K562 (cell line): ENCODE data around the gene SSBP2. TPM values are rescaled to one million over a fixed set of nuclear protein-coding genes. Genes with fewer than 3 reads are reported as not detected.
A peak's percentile ranks its signal among the peaks of the same experiment; 100 is the strongest.

Experiments
- ADNP ChIP-seq: fragments of 200-800 bp; sonication (Bioruptor generic); IDR thresholded peaks from 2 replicates; pipeline ENCODE4 v1.6.1; 2016; ENCODE audit warnings: missing genetic modification characterization, missing compliant biosample characterization
- FOXJ3 ChIP-seq: sonication (generic); formaldehyde crosslinking; IDR thresholded peaks from 2 replicates; pipeline ENCODE4 v1.4.0; 2020; ENCODE audit warnings: mild to moderate bottlenecking, missing genetic modification reagents
- FOXK2 ChIP-seq, 2 experiments: fragments of 450-650 bp; IDR thresholded peaks in 1 of 2; conservative IDR thresholded peaks in 1 of 2; 2 replicates each; pipeline ENCODE4 v1.6.1; 2016; ENCODE audit warnings: low read depth in 2 of 2, mild to moderate bottlenecking in 1 of 2
- GATAD2A ChIP-seq: fragments of 450-650 bp; IDR thresholded peaks from 2 replicates; pipeline ENCODE4 v1.6.1; 2017
- HDAC8 ChIP-seq: fragments of 450-650 bp; IDR thresholded peaks from 2 replicates; pipeline ENCODE4 v1.6.1; 2016; ENCODE audit warnings: mild to moderate bottlenecking, missing genetic modification characterization, moderate library complexity, missing compliant biosample characterization
- MYBL2 ChIP-seq, 2 experiments: fragments of 450-650 bp in 1 of 2; sonication (generic) in 1 of 2; formaldehyde crosslinking in 1 of 2; IDR thresholded peaks; 2 replicates each; pipeline versions ENCODE4 v1.6.1 to v1.8.1; 2017 to 2022; ENCODE audit warnings: borderline replicate concordance in 1 of 2, inconsistent platforms in 1 of 2, low read depth in 1 of 2, mild to moderate bottlenecking in 1 of 2, missing genetic modification reagents in 1 of 2, moderate library complexity in 1 of 2
- OTX1 ChIP-seq: fragments of 450-650 bp; formaldehyde crosslinking; IDR thresholded peaks from 2 replicates; pipeline ENCODE4 v1.4.0; 2022; ENCODE audit warnings: mild to moderate bottlenecking
- TAF7 ChIP-seq: fragments of 450-650 bp; IDR thresholded peaks from 2 replicates; pipeline ENCODE4 v1.6.1; 2016; ENCODE audit warnings: missing genetic modification characterization, missing compliant biosample characterization
- TBL1XR1 ChIP-seq, 2 experiments: IDR thresholded peaks; 2 replicates each; pipeline ENCODE4 v1.6.1; 2012; ENCODE audit warnings: improper control_type of control experiment in 2 of 2, low read length in 2 of 2, mild to moderate bottlenecking in 1 of 2
- ZKSCAN8 ChIP-seq: fragments of 200-800 bp; sonication (Bioruptor generic); IDR thresholded peaks from 2 replicates; pipeline ENCODE4 v1.6.1; 2016; ENCODE audit warnings: missing genetic modification characterization, missing compliant biosample characterization
- ZNF24 ChIP-seq: fragments of 450-650 bp; IDR thresholded peaks from 2 replicates; pipeline ENCODE4 v1.6.1; 2016
- ZNF324 ChIP-seq: fragments of 250-450 bp; sonication (Bioruptor Pico); IDR thresholded peaks from 2 replicates; pipeline ENCODE4 v1.4.0; 2020; ENCODE audit warnings: mild to moderate bottlenecking
- ZNF766 ChIP-seq: fragments of 200-800 bp; sonication (Bioruptor generic); conservative IDR thresholded peaks from 2 replicates; pipeline ENCODE4 v1.6.1; 2016; ENCODE audit warnings: missing genetic modification characterization, missing compliant biosample characterization
- polyA plus RNA-seq, 8 experiments: library from polyadenylated mRNA; depleted of rRNA in 4 of 8; stranded (reverse) in 5 of 8; unstranded in 3 of 8; fragments of >200 nt; fragmentation: Nextera tagmentation in 2 of 8; fragmentation: Illumina TruSeq in 1 of 8; extraction: Ambion mirVana in 2 of 8; extraction: Trizol in 1 of 8; gene quantifications; 2 replicates each; pipeline versions ENCODE4 v1.2.1 to v1.2.3, GENCODE V29; 2011 to 2014; ENCODE audit warnings: inconsistent platforms in 1 of 8, missing spikeins in 1 of 8
- total RNA-seq, 7 experiments: library from RNA; depleted of rRNA in 6 of 7; stranded (reverse); fragments of >200 nt in 6 of 7; fragmentation: Illumina TruSeq in 2 of 7; extraction: Trizol in 2 of 7; gene quantifications; 2 replicates each; pipeline versions ENCODE4 v1.2.1 to v1.2.3, GENCODE V29; 2011 to 2021; ENCODE audit warnings: low replicate concordance in 1 of 7
- TF ChIP-seq, protein P1 (sequence below): fragments of 450-650 bp; IDR thresholded peaks from 2 replicates; pipeline ENCODE4 v1.7.1; 2018; ENCODE audit warnings: mild to moderate bottlenecking, low read depth; ENCODE audit not compliant: partially characterized antibody
- TF ChIP-seq, protein P2 (sequence below): fragments of 450-650 bp; formaldehyde crosslinking; IDR thresholded peaks from 2 replicates; pipeline ENCODE4 v1.4.0; 2022; ENCODE audit warnings: missing genetic modification characterization
- TF ChIP-seq, protein P3 (sequence below), 2 experiments: fragments of 450-650 bp; IDR thresholded peaks; 2 replicates each; pipeline ENCODE4 v1.6.1; 2016
- TF ChIP-seq, protein P4 (sequence below): fragments of 250-450 bp; sonication (Bioruptor Pico); IDR thresholded peaks from 2 replicates; pipeline ENCODE4 v1.9.0; 2021; ENCODE audit warnings: mild to moderate bottlenecking, inconsistent platforms
- TF ChIP-seq, protein P5 (sequence below): fragments of 250-450 bp; sonication (Bioruptor Pico); IDR thresholded peaks from 2 replicates; pipeline ENCODE4 v1.8.0; 2021; ENCODE audit warnings: mild to moderate bottlenecking, moderate library complexity

SSBP2 gene
- total and polyA plus RNA-seq, 9 of the 15 experiments (the other 6 are each of a cell fraction or from before 2014, with no cell fraction given): 22.3 to 133 (median 42.1) TPM

DNA sequence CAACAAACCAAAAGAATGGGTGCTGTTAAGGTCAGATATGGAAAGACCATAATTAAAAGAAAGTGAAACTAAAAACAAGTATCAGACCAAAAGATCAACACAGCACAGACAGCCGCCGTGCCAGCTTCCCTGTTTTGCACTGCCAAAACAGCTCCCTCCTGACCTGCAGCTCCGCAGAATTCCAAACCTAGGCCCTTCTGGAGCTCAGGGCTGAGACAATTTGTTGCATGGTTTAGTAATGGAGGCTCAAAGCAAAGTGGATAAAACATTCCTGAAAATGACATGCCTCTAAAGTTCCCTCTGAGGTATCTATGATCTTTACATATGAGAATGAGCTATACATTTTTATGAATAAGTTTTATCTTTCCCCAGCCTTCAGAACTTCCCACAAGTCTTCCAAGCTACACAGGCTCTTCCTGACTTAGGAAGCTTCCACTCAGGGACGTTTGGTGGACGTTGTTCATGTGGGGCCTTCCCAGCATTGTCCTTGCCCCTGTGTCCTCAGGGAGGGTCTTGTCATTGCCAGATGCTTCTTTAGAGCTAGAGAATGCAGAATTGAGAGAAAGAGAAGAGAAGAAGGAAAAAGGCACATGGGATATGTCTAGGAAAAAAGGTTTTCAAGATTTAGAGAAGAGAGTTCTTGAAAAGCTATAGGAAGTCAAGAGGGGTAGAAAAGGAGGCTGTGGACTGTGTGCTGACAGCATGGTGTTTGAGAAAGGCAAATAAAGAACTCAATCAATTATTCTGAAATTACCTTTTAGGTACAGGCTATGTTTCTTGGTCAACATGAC lies 28.4 kb upstream of the SSBP2 start (continued):
- TF ChIP-seq MYBL2 (IDR thresholded peaks at IDR 0.05; ENCODE audit: low read depth): no peak
- TF ChIP-seq MYBL2 (CRISPR knock-in tag; IDR thresholded peaks at IDR 0.05; ENCODE audit: borderline replicate concordance): no peak
- TF ChIP-seq, protein P1, sequence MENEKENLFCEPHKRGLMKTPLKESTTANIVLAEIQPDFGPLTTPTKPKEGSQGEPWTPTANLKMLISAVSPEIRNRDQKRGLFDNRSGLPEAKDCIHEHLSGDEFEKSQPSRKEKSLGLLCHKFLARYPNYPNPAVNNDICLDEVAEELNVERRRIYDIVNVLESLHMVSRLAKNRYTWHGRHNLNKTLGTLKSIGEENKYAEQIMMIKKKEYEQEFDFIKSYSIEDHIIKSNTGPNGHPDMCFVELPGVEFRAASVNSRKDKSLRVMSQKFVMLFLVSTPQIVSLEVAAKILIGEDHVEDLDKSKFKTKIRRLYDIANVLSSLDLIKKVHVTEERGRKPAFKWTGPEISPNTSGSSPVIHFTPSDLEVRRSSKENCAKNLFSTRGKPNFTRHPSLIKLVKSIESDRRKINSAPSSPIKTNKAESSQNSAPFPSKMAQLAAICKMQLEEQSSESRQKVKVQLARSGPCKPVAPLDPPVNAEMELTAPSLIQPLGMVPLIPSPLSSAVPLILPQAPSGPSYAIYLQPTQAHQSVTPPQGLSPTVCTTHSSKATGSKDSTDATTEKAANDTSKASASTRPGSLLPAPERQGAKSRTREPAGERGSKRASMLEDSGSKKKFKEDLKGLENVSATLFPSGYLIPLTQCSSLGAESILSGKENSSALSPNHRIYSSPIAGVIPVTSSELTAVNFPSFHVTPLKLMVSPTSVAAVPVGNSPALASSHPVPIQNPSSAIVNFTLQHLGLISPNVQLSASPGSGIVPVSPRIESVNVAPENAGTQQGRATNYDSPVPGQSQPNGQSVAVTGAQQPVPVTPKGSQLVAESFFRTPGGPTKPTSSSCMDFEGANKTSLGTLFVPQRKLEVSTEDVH: no peak
- TF ChIP-seq, protein P2, sequence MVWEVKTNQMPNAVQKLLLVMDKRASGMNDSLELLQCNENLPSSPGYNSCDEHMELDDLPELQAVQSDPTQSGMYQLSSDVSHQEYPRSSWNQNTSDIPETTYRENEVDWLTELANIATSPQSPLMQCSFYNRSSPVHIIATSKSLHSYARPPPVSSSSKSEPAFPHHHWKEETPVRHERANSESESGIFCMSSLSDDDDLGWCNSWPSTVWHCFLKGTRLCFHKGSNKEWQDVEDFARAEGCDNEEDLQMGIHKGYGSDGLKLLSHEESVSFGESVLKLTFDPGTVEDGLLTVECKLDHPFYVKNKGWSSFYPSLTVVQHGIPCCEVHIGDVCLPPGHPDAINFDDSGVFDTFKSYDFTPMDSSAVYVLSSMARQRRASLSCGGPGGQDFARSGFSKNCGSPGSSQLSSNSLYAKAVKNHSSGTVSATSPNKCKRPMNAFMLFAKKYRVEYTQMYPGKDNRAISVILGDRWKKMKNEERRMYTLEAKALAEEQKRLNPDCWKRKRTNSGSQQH: no peak
- peak; percentile 36; the same call in 1 of the 2 replicates for TF ChIP-seq TAF7
- no peak for TF ChIP-seq FOXJ3
- TF ChIP-seq, protein P3, sequence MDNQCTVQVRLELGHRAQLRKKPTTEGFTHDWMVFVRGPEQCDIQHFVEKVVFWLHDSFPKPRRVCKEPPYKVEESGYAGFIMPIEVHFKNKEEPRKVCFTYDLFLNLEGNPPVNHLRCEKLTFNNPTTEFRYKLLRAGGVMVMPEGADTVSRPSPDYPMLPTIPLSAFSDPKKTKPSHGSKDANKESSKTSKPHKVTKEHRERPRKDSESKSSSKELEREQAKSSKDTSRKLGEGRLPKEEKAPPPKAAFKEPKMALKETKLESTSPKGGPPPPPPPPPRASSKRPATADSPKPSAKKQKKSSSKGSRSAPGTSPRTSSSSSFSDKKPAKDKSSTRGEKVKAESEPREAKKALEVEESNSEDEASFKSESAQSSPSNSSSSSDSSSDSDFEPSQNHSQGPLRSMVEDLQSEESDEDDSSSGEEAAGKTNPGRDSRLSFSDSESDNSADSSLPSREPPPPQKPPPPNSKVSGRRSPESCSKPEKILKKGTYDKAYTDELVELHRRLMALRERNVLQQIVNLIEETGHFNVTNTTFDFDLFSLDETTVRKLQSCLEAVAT (IDR thresholded peaks at IDR 0.05): 0 out of 4 replicates have a peak, but pooled peaks of 1 of the 2 experiments have one; percentile 14
- peak; percentile 68 to 82 for TF ChIP-seq FOXK2 (conservative IDR thresholded peaks at IDR 0.05 in 1 of 2, IDR thresholded peaks at IDR 0.05 in 1 of 2; ENCODE audit: low read depth in 2 of 2)
- no peak for TF ChIP-seq ADNP (tag)
- TF ChIP-seq ZKSCAN8 (CRISPR knock-in tag): peak; percentile 63; the same call in 1 of the 2 replicates
- no peak for TF ChIP-seq GATAD2A
- TF ChIP-seq, protein P4, sequence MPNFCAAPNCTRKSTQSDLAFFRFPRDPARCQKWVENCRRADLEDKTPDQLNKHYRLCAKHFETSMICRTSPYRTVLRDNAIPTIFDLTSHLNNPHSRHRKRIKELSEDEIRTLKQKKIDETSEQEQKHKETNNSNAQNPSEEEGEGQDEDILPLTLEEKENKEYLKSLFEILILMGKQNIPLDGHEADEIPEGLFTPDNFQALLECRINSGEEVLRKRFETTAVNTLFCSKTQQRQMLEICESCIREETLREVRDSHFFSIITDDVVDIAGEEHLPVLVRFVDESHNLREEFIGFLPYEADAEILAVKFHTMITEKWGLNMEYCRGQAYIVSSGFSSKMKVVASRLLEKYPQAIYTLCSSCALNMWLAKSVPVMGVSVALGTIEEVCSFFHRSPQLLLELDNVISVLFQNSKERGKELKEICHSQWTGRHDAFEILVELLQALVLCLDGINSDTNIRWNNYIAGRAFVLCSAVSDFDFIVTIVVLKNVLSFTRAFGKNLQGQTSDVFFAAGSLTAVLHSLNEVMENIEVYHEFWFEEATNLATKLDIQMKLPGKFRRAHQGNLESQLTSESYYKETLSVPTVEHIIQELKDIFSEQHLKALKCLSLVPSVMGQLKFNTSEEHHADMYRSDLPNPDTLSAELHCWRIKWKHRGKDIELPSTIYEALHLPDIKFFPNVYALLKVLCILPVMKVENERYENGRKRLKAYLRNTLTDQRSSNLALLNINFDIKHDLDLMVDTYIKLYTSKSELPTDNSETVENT (CRISPR knock-in tag): no peak
- no peak for TF ChIP-seq TBL1XR1 (IDR thresholded peaks at IDR 0.05; ENCODE audit: low read length in 2 of 2)
- TF ChIP-seq ZNF24: no peak
- TF ChIP-seq OTX1 (CRISPR knock-in tag): no peak
- TF ChIP-seq ZNF324 (CRISPR knock-in tag): no peak
- peak; percentile 20; the same call in 1 of the 2 replicates for TF ChIP-seq ZNF766 (CRISPR knock-in tag)
- TF ChIP-seq HDAC8: no peak
- TF ChIP-seq, protein P5, sequence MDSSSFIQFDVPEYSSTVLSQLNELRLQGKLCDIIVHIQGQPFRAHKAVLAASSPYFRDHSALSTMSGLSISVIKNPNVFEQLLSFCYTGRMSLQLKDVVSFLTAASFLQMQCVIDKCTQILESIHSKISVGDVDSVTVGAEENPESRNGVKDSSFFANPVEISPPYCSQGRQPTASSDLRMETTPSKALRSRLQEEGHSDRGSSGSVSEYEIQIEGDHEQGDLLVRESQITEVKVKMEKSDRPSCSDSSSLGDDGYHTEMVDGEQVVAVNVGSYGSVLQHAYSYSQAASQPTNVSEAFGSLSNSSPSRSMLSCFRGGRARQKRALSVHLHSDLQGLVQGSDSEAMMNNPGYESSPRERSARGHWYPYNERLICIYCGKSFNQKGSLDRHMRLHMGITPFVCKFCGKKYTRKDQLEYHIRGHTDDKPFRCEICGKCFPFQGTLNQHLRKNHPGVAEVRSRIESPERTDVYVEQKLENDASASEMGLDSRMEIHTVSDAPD: no peak
